Type B pancreatic cell (in vitro differentiated cells): ENCODE measurements around the gene FOXL1. TPM values are rescaled to one million over a fixed set of nuclear protein-coding genes. Genes with fewer than 3 reads are reported as not detected.

Experiments used
- DNase-seq: peaks from one replicate; pipeline ENCODE4 v3.0.0; 2021; ENCODE audit warnings: mixed read lengths; ENCODE audit not compliant: unreplicated experiment; ENCODE audit errors: extremely low spot score
- H3K27ac Mint-ChIP-seq: 2 replicates; pipeline ENCODE4 v1.8.0; 2021; ENCODE audit warnings: mild to moderate bottlenecking, mixed read lengths
- H3K27me3 Mint-ChIP-seq: 2 replicates; pipeline ENCODE4 v1.8.0; 2021; ENCODE audit warnings: mixed read lengths
- H3K36me3 Mint-ChIP-seq: 2 replicates; pipeline ENCODE4 v1.8.0; 2021; ENCODE audit warnings: mixed read lengths
- H3K4me1 Mint-ChIP-seq: one replicate; pipeline ENCODE4 v1.8.0; 2021; ENCODE audit warnings: mixed read lengths; ENCODE audit not compliant: unreplicated experiment
- H3K4me3 Mint-ChIP-seq: 2 replicates; pipeline ENCODE4 v1.8.0; 2021; ENCODE audit warnings: mild to moderate bottlenecking, mixed read lengths
- H3K9me3 Mint-ChIP-seq: 2 replicates; pipeline ENCODE4 v1.8.0; 2021; ENCODE audit warnings: mixed read lengths
- total RNA-seq: library from RNA; stranded (reverse); gene quantifications from 2 replicates; pipeline ENCODE4 v1.2.1, GENCODE V29; 2021; ENCODE audit warnings: low replicate concordance
- TF ChIP-seq, protein P1 (sequence below): fragments of 200-600 bp; sonication (generic); conservative IDR thresholded peaks from 2 replicates; pipeline ENCODE4 v1.5.0; 2021; ENCODE audit warnings: antibody characterized with exemption, mild to moderate bottlenecking

FOXL1 gene
- total RNA-seq, 1 donor from 2014 or later, result 2.2 TPM

DNA sequence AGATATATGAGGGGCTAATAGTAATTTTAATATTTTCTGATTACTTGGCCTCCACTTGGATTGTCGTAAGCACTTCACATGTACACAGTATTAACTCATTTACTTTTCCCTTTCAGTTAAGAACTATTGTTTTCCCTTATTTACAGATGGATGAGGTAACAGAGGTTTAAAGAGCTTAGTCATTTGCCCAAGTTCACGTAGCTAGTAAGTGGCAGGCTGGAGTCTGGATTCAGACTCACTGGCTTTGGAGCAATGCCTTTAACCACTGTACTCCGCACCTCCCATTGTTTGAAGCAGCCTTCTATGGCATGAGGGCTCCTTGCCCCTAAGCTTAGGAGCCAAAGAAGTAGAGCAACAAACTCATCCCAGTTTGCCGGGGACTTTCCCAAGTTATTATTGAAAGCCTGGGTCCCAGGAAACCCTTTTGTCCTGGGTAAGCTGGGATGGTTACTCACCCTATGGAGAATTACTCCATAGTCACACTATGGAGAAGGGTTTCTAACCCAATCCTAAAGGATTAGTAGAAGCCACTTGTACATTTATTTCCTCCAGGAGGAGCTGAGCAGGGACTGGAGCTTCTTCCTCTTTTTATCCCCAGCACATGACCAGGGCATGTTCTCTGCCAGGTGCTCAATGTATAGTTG, 12.3 kb downstream of the FOXL1 start:
- Mint-ChIP-seq H3K4me3 (no peak overlapping the region), H3K27ac (no peak overlapping the region), H3K9me3 (no peaks in the 10 kb centered on the region), H3K4me1 (peaks cover 19% of the 10 kb centered on the region), H3K36me3 (peaks cover 5% of the 10 kb centered on the region), H3K27me3 (peaks cover 68% of the 10 kb centered on the region)
- DNase-seq, result no peak
- TF ChIP-seq, protein P1, sequence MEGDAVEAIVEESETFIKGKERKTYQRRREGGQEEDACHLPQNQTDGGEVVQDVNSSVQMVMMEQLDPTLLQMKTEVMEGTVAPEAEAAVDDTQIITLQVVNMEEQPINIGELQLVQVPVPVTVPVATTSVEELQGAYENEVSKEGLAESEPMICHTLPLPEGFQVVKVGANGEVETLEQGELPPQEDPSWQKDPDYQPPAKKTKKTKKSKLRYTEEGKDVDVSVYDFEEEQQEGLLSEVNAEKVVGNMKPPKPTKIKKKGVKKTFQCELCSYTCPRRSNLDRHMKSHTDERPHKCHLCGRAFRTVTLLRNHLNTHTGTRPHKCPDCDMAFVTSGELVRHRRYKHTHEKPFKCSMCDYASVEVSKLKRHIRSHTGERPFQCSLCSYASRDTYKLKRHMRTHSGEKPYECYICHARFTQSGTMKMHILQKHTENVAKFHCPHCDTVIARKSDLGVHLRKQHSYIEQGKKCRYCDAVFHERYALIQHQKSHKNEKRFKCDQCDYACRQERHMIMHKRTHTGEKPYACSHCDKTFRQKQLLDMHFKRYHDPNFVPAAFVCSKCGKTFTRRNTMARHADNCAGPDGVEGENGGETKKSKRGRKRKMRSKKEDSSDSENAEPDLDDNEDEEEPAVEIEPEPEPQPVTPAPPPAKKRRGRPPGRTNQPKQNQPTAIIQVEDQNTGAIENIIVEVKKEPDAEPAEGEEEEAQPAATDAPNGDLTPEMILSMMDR, result no peak

DNA sequence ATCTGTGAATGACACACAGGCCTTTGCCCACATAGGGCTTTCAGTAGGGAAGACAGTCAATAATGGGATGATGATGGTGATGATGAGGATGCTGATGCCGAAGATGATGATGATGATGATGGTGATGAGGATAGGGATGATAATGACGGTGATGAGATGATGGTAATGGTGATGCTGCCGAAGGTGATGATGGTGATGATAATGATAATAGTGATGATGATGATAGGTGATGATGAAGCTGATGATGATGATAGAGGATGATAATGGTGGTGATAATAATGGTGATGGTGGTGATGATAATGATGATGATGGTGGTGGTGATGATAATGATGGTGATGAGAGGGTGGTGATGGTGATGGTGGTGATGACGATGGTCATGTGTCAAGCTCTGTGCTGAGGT, 12.9 kb downstream of the FOXL1 start:
- H3K4me1 Mint-ChIP-seq, result peaks cover 16% of the 10 kb centered on the region
- H3K36me3 Mint-ChIP-seq, result peaks cover 5% of the 10 kb centered on the region
- no peak overlapping the region for H3K4me3 Mint-ChIP-seq
- no peaks in the 10 kb centered on the region for H3K9me3 Mint-ChIP-seq
- H3K27me3 Mint-ChIP-seq, result peaks cover 72% of the 10 kb centered on the region
- DNase-seq, result no peak
- TF ChIP-seq, protein P1, result no peak
- no peak overlapping the region for H3K27ac Mint-ChIP-seq

DNA sequence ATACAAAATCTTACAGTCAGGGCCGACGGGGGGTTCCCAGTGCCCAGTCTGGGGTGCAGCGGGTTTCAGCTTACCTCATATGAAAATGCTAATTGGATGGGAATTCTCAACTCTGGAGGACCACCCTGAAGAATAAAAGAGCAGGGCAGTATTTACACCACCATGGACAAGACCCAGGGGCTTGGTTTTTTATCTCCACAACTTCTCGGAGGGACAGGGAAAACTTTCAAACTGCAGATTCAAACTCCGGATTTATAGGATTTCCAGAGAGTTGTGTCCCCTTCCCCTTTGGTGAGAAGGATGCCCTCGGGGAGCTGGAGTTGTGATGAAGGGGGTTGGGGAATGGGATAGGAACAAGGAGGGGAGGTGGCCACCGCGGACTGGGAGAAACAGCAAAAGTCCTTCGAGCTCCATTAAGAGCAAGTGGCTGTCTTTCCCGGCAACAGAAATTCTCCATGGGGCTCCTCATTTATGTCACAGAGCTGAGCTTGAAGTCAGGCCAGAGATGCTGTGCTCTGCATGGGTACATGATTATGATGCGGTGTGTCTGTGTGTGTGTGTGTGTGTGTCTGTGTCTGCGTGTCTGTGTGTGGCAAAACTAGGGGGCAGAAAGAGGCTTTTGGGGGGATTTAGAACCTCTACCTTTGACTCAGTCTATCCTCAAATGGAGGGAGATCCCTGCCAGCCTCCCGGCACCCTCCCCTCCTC, 15.7 kb downstream of the FOXL1 start:
- H3K4me3 Mint-ChIP-seq, result peak overlapping the region; percentile 14
- DNase-seq, result no peak
- H3K4me1 Mint-ChIP-seq, result peaks cover 25% of the 10 kb centered on the region
- TF ChIP-seq, protein P1, result no peak
- no peak overlapping the region for H3K27ac Mint-ChIP-seq
- H3K9me3 Mint-ChIP-seq, result no peaks in the 10 kb centered on the region
- H3K36me3 Mint-ChIP-seq, result peaks cover 5% of the 10 kb centered on the region
- H3K27me3 Mint-ChIP-seq, result peaks cover 89% of the 10 kb centered on the region

DNA sequence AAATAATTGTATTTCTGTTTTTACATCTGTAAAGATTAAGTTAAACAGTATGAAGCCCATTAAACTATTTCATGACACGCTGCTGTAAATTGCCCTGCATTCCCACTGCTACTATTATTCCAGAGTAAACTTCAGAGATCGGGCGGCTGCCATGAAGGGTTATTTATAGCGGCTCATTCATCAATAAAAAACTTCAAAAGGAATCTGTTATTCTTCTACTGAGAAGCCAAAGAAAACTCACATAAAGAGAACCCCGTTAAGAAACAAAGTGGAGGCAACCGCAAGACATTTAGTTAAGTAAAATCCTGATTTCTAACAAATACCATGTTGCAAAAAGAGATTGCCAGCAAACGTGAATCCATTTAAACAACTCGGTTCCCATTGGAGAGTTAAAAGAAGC, 16.4 kb downstream of the FOXL1 start:
- no peak for DNase-seq
- TF ChIP-seq, protein P1, result no peak
- H3K9me3 Mint-ChIP-seq, result no peaks in the 10 kb centered on the region
- no peak overlapping the region for H3K27ac Mint-ChIP-seq
- peaks cover 28% of the 10 kb centered on the region for H3K4me1 Mint-ChIP-seq
- H3K4me3 Mint-ChIP-seq, result peak overlapping the region; percentile 14
- peaks cover 5% of the 10 kb centered on the region for H3K36me3 Mint-ChIP-seq
- peaks cover 86% of the 10 kb centered on the region for H3K27me3 Mint-ChIP-seq

DNA sequence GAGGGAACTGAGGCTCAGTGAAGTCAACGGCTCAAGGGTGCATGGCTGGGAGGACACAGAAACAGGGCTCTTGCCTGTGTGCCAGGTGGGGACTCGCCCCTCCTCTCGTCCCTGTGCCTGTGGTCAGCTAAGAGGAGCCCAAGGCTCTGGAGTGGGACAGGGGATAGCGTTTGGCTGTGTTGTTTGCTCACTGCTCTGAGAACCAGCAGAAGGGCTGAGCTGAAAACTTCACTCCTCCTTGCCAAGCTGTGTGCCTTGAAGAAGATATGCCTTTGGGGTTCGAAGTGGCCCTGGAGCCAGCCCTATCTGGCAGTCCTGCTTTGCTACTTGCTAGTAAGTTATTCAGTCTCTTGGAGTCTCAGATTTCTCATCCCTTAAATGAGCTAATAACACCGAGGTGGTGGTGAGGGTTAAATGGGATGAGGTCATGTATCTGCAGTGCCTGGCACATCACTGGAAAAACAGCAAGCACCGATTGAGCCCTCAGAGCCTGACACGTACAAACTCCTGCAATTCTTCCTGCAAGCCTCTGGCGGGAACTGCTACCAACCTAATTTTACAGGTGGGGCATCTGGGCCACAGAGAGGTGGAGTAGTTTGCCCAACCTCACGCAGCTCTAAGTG, 17.7 kb downstream of the FOXL1 start:
- peaks cover 77% of the 10 kb centered on the region for H3K27me3 Mint-ChIP-seq
- no peak overlapping the region for H3K27ac Mint-ChIP-seq
- H3K4me3 Mint-ChIP-seq, result no peak overlapping the region
- no peaks in the 10 kb centered on the region for H3K9me3 Mint-ChIP-seq
- H3K4me1 Mint-ChIP-seq, result peaks cover 28% of the 10 kb centered on the region
- DNase-seq, result peak; percentile 51
- H3K36me3 Mint-ChIP-seq, result peaks cover 5% of the 10 kb centered on the region
- TF ChIP-seq, protein P1, result no peak
